Natural killer cell (primary cell): Measurements from ENCODE around the gene PKM. TPM values are rescaled to one million over a fixed set of nuclear protein-coding genes. Genes with fewer than 3 reads are reported as not detected.

ENCODE experiments used
- ATAC-seq, 3 donors: fragments of 150-1000 bp in 2 of 3; fragments of 200-7000 bp in 1 of 3; cut with Tn5 transposase; 1 replicate in 1 of 3; 2 replicates in 2 of 3; pipeline ENCODE4 v1.10.0; 2021; ENCODE audit warnings: mild to moderate bottlenecking in 2 of 3, moderate library complexity in 2 of 3
- DNase-seq, 2 donors: peaks; one replicate each; pipeline versions ENCODE4 v3.0.0 to v3.0.0-alpha.2; 2013 to 2021; ENCODE audit warnings: mixed read lengths in 1 of 2
- H3K27ac ChIP-seq: one replicate; pipeline ENCODE4 v1.5.1; 2013; ENCODE audit warnings: mild to moderate bottlenecking, low read length
- H3K27me3 ChIP-seq: one replicate; pipeline ENCODE4 v1.6.1; 2013; ENCODE audit warnings: low read length; ENCODE audit not compliant: control insufficient read depth, insufficient read depth
- H3K36me3 ChIP-seq: one replicate; pipeline ENCODE4 v1.6.1; 2013; ENCODE audit warnings: low read length; ENCODE audit not compliant: control insufficient read depth, insufficient read depth
- H3K4me1 ChIP-seq: one replicate; pipeline ENCODE4 v1.6.1; 2013; ENCODE audit warnings: low read length; ENCODE audit not compliant: control insufficient read depth, insufficient read depth
- H3K4me3 ChIP-seq: one replicate; pipeline ENCODE4 v1.5.1; 2013; ENCODE audit warnings: low read length
- H3K9me3 ChIP-seq: one replicate; pipeline ENCODE4 v1.6.1; 2013; ENCODE audit warnings: low read length; ENCODE audit not compliant: control insufficient read depth, insufficient read depth
- H3K27ac Mint-ChIP-seq, 2 donors: one replicate each; pipeline ENCODE4 v1.8.0; 2022; ENCODE audit warnings: mild to moderate bottlenecking in 2 of 2, mixed read lengths in 2 of 2, moderate library complexity in 1 of 2
- H3K27me3 Mint-ChIP-seq, 2 donors: one replicate each; pipeline ENCODE4 v1.8.0; 2022; ENCODE audit warnings: low read depth in 2 of 2, mixed read lengths in 2 of 2
- H3K36me3 Mint-ChIP-seq: one replicate; pipeline ENCODE4 v1.8.0; 2022; ENCODE audit warnings: mixed read lengths
- H3K4me1 Mint-ChIP-seq, 2 donors: one replicate each; pipeline ENCODE4 v1.8.0; 2022; ENCODE audit warnings: mixed read lengths in 2 of 2
- H3K4me3 Mint-ChIP-seq: one replicate; pipeline ENCODE4 v1.8.0; 2022; ENCODE audit warnings: mild to moderate bottlenecking, moderate library complexity, mixed read lengths
- H3K9me3 Mint-ChIP-seq, 2 donors: one replicate each; pipeline ENCODE4 v1.8.0; 2022; ENCODE audit warnings: mixed read lengths in 2 of 2
- CTCF ChIP-seq: fragments of 200-600 bp; IDR thresholded peaks from one replicate; pipeline ENCODE4 v1.8.0; 2022; ENCODE audit warnings: antibody characterized with exemption
- WGBS: methylation state at CpG from one replicate; pipeline ENCODE4 v1.1.7; 2013; ENCODE audit warnings: missing lambda C conversion rate; ENCODE audit not compliant: insufficient coverage; 5-methylcytosine and 5-hydroxymethylcytosine counted together
- intact Hi-C: fragments of 100-400 bp; cut with micrococcal nuclease; formaldehyde crosslinking; loops from one replicate; pipeline ENCODE4 v1.14.2; 2022
- total RNA-seq, 4 donors: library from RNA; stranded (reverse); fragments of 120-200 nt in 1 of 4; gene quantifications; one replicate each; pipeline versions ENCODE4 v1.2.3 to v1.2.4, GENCODE V29; 2013 to 2022

Gene PKM
- total RNA-seq, 3 donors from 2014 or later (not counting 1 experiment from before 2014, with no cell fraction given): 121 to 180 (median 155) TPM

GRCh38 chr15:72205896-72206676 is 24.9 kb downstream of the PKM start:
- Histone ChIP-seq H3K27ac (no peak overlapping the region), H3K4me1 (no peaks in the 10 kb centered on the region), H3K36me3 (peaks cover 93% of the 10 kb centered on the region), H3K27me3 (no peaks in the 10 kb centered on the region), H3K9me3 (no peaks in the 10 kb centered on the region), H3K4me3 (no peak overlapping the region)
- no peaks in the 10 kb centered on the region for H3K27me3 Mint-ChIP-seq
- no peak overlapping the region for H3K27ac Mint-ChIP-seq
- intact Hi-C loops: no loop called here
- DNase-seq (no peak), ATAC-seq (no peak)
- no peak overlapping the region for H3K4me3 Mint-ChIP-seq
- TF ChIP-seq CTCF: no peak
- H3K4me1 Mint-ChIP-seq: no peaks in the 10 kb centered on the region
- H3K36me3 Mint-ChIP-seq: peaks cover 15% of the 10 kb centered on the region
- WGBS: 98% methylated on average over 10 of the region's 10 CpGs
- no peaks in the 10 kb centered on the region for H3K9me3 Mint-ChIP-seq

- Histone ChIP-seq H3K27ac (no peak overlapping the region), H3K4me1 (no peaks in the 10 kb centered on the region), H3K9me3 (no peaks in the 10 kb centered on the region), H3K4me3 (no peak overlapping the region), H3K36me3 (peaks cover 97% of the 10 kb centered on the region), H3K27me3 (no peaks in the 10 kb centered on the region)
- Mint-ChIP-seq H3K4me3 (no peak overlapping the region), H3K36me3 (peaks cover 9% of the 10 kb centered on the region), H3K27ac (no peak overlapping the region), H3K9me3 (no peaks in the 10 kb centered on the region), H3K4me1 (no peaks in the 10 kb centered on the region), H3K27me3 (no peaks in the 10 kb centered on the region)
- intact Hi-C loops: no loop called here
- ATAC-seq (no peak), DNase-seq (no peak)
- no peak for TF ChIP-seq CTCF
- WGBS: 94% methylated on average over 2 of the region's 2 CpGs
These were observed 25.7 kb downstream of the PKM start for GRCh38 chr15:72205273-72205672.

- WGBS: 90% methylated on average over 5 of the region's 5 CpGs
- H3K27ac ChIP-seq: no peak overlapping the region
- H3K27me3 Mint-ChIP-seq: no peaks in the 10 kb centered on the region
- H3K4me1 ChIP-seq: no peaks in the 10 kb centered on the region
- peaks cover 7% of the 10 kb centered on the region for H3K36me3 Mint-ChIP-seq
- peaks cover 97% of the 10 kb centered on the region for H3K36me3 ChIP-seq
- intact Hi-C loops: no loop called here
- ATAC-seq: no peak
- no peaks in the 10 kb centered on the region for H3K27me3 ChIP-seq
- no peaks in the 10 kb centered on the region for H3K9me3 ChIP-seq
- no peaks in the 10 kb centered on the region for H3K9me3 Mint-ChIP-seq
- no peak overlapping the region for H3K4me3 Mint-ChIP-seq
- H3K4me1 Mint-ChIP-seq: no peaks in the 10 kb centered on the region
- no peak overlapping the region for H3K4me3 ChIP-seq
- H3K27ac Mint-ChIP-seq: no peak overlapping the region
- DNase-seq: no peak
- no peak for TF ChIP-seq CTCF
These were observed 27.5 kb downstream of the PKM start for GRCh38 chr15:72203507-72203837.
